ENCODE measurements around the gene ULK4.
"Not testable (repeated sequence)": the region's sequence is repeated elsewhere in the genome, so short reads cannot be mapped to it uniquely, and the experiment has no call there.

ULK4 gene

GRCh38 chr3:41836360-41837134 is 125.4 kb downstream of the ULK4 start:
- Histone ChIP-seq H3K9me3 (ENCODE audit: control insufficient read depth, insufficient read depth, low read length) (peaks cover 8% of the 10 kb centered on the region), H3K9ac (ENCODE audit: low read depth, low read length) (no peak overlapping the region), H3K4me1 (ENCODE audit: control insufficient read depth, insufficient read depth, low read length) (peaks cover 3% of the 10 kb centered on the region; the same call in 1 of the 2 replicates), H3K27ac (ENCODE audit: low read depth, low read length) (no peak overlapping the region), H3K27me3 (ENCODE audit: control insufficient read depth, insufficient read depth, low read length) (no peaks in the 10 kb centered on the region), H3K36me3 (ENCODE audit: control insufficient read depth, insufficient read depth, low read length) (no peaks in the 10 kb centered on the region), H3K4me3 (ENCODE audit: low read depth, low read length) (no peak overlapping the region)

- H3K27me3 ChIP-seq (ENCODE audit: control insufficient read depth, insufficient read depth, low read length) = no peaks in the 10 kb centered on the region
- no peak overlapping the region for H3K9ac ChIP-seq (ENCODE audit: low read depth, low read length)
- H3K36me3 ChIP-seq (ENCODE audit: control insufficient read depth, insufficient read depth, low read length) = no peaks in the 10 kb centered on the region
- no peaks in the 10 kb centered on the region for H3K9me3 ChIP-seq (ENCODE audit: control insufficient read depth, insufficient read depth, low read length)
- H3K4me1 ChIP-seq (ENCODE audit: control insufficient read depth, insufficient read depth, low read length) = peaks cover 3% of the 10 kb centered on the region; the same call in 1 of the 2 replicates
- H3K4me3 ChIP-seq (ENCODE audit: low read depth, low read length) = no peak overlapping the region
- H3K27ac ChIP-seq (ENCODE audit: low read depth, low read length) = no peak overlapping the region
Observed at GRCh38 chr3:41833628-41834027, 128.3 kb downstream of the ULK4 start.

- no peaks in the 10 kb centered on the region for H3K4me1 ChIP-seq (ENCODE audit: control insufficient read depth, insufficient read depth, low read length)
- no peak overlapping the region for H3K4me3 ChIP-seq (ENCODE audit: low read depth, low read length)
- peaks cover 13% of the 10 kb centered on the region for H3K9me3 ChIP-seq (ENCODE audit: control insufficient read depth, insufficient read depth, low read length)
- no peak overlapping the region for H3K9ac ChIP-seq (ENCODE audit: low read depth, low read length)
- H3K27ac ChIP-seq (ENCODE audit: low read depth, low read length) = no peak overlapping the region
- no peaks in the 10 kb centered on the region for H3K27me3 ChIP-seq (ENCODE audit: control insufficient read depth, insufficient read depth, low read length)
- no peaks in the 10 kb centered on the region; the same call in 1 of the 2 replicates for H3K36me3 ChIP-seq (ENCODE audit: control insufficient read depth, insufficient read depth, low read length)
Observed at GRCh38 chr3:41819236-41819635, 142.7 kb downstream of the ULK4 start.

- Histone ChIP-seq H3K9me3 (ENCODE audit: control insufficient read depth, insufficient read depth, low read length) (no peaks in the 10 kb centered on the region), H3K27me3 (ENCODE audit: control insufficient read depth, insufficient read depth, low read length) (no peaks in the 10 kb centered on the region), H3K9ac (ENCODE audit: low read depth, low read length) (no peak overlapping the region), H3K36me3 (ENCODE audit: control insufficient read depth, insufficient read depth, low read length) (no peaks in the 10 kb centered on the region), H3K4me3 (ENCODE audit: low read depth, low read length) (no peak overlapping the region), H3K27ac (ENCODE audit: low read depth, low read length) (no peak overlapping the region), H3K4me1 (ENCODE audit: control insufficient read depth, insufficient read depth, low read length) (0 out of 2 replicates have a peak, but pooled peaks cover 2% of the 10 kb centered on the region)
Observed at GRCh38 chr3:41808618-41809017, 153.3 kb downstream of the ULK4 start.

- Histone ChIP-seq H3K27ac (ENCODE audit: low read depth, low read length) (no peak overlapping the region), H3K27me3 (ENCODE audit: control insufficient read depth, insufficient read depth, low read length) (no peaks in the 10 kb centered on the region), H3K4me1 (ENCODE audit: control insufficient read depth, insufficient read depth, low read length) (0 out of 2 replicates have a peak, but pooled peaks cover 2% of the 10 kb centered on the region), H3K36me3 (ENCODE audit: control insufficient read depth, insufficient read depth, low read length) (no peaks in the 10 kb centered on the region), H3K9me3 (ENCODE audit: control insufficient read depth, insufficient read depth, low read length) (no peaks in the 10 kb centered on the region), H3K4me3 (ENCODE audit: low read depth, low read length) (no peak overlapping the region), H3K9ac (ENCODE audit: low read depth, low read length) (no peak overlapping the region)
Observed at GRCh38 chr3:41808152-41808551, 153.8 kb downstream of the ULK4 start.

- Histone ChIP-seq H3K4me3 (ENCODE audit: low read depth, low read length) (no peak overlapping the region), H3K9me3 (ENCODE audit: control insufficient read depth, insufficient read depth, low read length) (no peaks in the 10 kb centered on the region), H3K27me3 (ENCODE audit: control insufficient read depth, insufficient read depth, low read length) (no peaks in the 10 kb centered on the region), H3K9ac (ENCODE audit: low read depth, low read length) (no peak overlapping the region), H3K4me1 (ENCODE audit: control insufficient read depth, insufficient read depth, low read length) (peaks cover 37% of the 10 kb centered on the region), H3K36me3 (ENCODE audit: control insufficient read depth, insufficient read depth, low read length) (no peaks in the 10 kb centered on the region), H3K27ac (ENCODE audit: low read depth, low read length) (peak overlapping the region; percentile 37)
Observed at GRCh38 chr3:41794748-41795589, 166.9 kb downstream of the ULK4 start.

- Histone ChIP-seq H3K4me1 (ENCODE audit: control insufficient read depth, insufficient read depth, low read length) (peaks cover 37% of the 10 kb centered on the region), H3K9me3 (ENCODE audit: control insufficient read depth, insufficient read depth, low read length) (no peaks in the 10 kb centered on the region), H3K27me3 (ENCODE audit: control insufficient read depth, insufficient read depth, low read length) (no peaks in the 10 kb centered on the region), H3K9ac (ENCODE audit: low read depth, low read length) (no peak overlapping the region), H3K4me3 (ENCODE audit: low read depth, low read length) (no peak overlapping the region), H3K27ac (ENCODE audit: low read depth, low read length) (no peak overlapping the region), H3K36me3 (ENCODE audit: control insufficient read depth, insufficient read depth, low read length) (0 out of 2 replicates have a peak, but pooled peaks cover 2% of the 10 kb centered on the region)
Observed at GRCh38 chr3:41792806-41793205, 169.1 kb downstream of the ULK4 start.

GRCh38 chr3:41769106-41769505 is 192.8 kb downstream of the ULK4 start:
- H3K4me1 ChIP-seq (ENCODE audit: control insufficient read depth, insufficient read depth, low read length) = no peaks in the 10 kb centered on the region
- no peak overlapping the region for H3K27ac ChIP-seq (ENCODE audit: low read depth, low read length)
- no peaks in the 10 kb centered on the region for H3K27me3 ChIP-seq (ENCODE audit: control insufficient read depth, insufficient read depth, low read length)
- H3K4me3 ChIP-seq (ENCODE audit: low read depth, low read length) = no peak overlapping the region
- H3K9me3 ChIP-seq (ENCODE audit: control insufficient read depth, insufficient read depth, low read length) = no peaks in the 10 kb centered on the region
- H3K36me3 ChIP-seq (ENCODE audit: control insufficient read depth, insufficient read depth, low read length) = no peaks in the 10 kb centered on the region
- H3K9ac ChIP-seq (ENCODE audit: low read depth, low read length) = no peak overlapping the region

GRCh38 chr3:41768363-41768762 is 193.5 kb downstream of the ULK4 start:
- Histone ChIP-seq H3K9ac (ENCODE audit: low read depth, low read length) (no peak overlapping the region), H3K27me3 (ENCODE audit: control insufficient read depth, insufficient read depth, low read length) (no peaks in the 10 kb centered on the region), H3K4me1 (ENCODE audit: control insufficient read depth, insufficient read depth, low read length) (no peaks in the 10 kb centered on the region), H3K36me3 (ENCODE audit: control insufficient read depth, insufficient read depth, low read length) (no peaks in the 10 kb centered on the region), H3K4me3 (ENCODE audit: low read depth, low read length) (no peak overlapping the region), H3K27ac (ENCODE audit: low read depth, low read length) (no peak overlapping the region), H3K9me3 (ENCODE audit: control insufficient read depth, insufficient read depth, low read length) (no peaks in the 10 kb centered on the region)

- not testable (repeated sequence) for H3K27me3 ChIP-seq (ENCODE audit: control insufficient read depth, insufficient read depth, low read length); H3K9me3 ChIP-seq (ENCODE audit: control insufficient read depth, insufficient read depth, low read length); H3K9ac ChIP-seq (ENCODE audit: low read depth, low read length); H3K4me1 ChIP-seq (ENCODE audit: control insufficient read depth, insufficient read depth, low read length); H3K4me3 ChIP-seq (ENCODE audit: low read depth, low read length); H3K36me3 ChIP-seq (ENCODE audit: control insufficient read depth, insufficient read depth, low read length); H3K27ac ChIP-seq (ENCODE audit: low read depth, low read length)
Observed at GRCh38 chr3:41762867-41763266, 199.0 kb downstream of the ULK4 start.

GRCh38 chr3:41753651-41754050 is 208.3 kb downstream of the ULK4 start:
- Histone ChIP-seq H3K36me3 (ENCODE audit: control insufficient read depth, insufficient read depth, low read length) (no peaks in the 10 kb centered on the region), H3K4me3 (ENCODE audit: low read depth, low read length) (no peak overlapping the region), H3K27me3 (ENCODE audit: control insufficient read depth, insufficient read depth, low read length) (no peaks in the 10 kb centered on the region), H3K9me3 (ENCODE audit: control insufficient read depth, insufficient read depth, low read length) (no peaks in the 10 kb centered on the region; the same call in 1 of the 2 replicates), H3K9ac (ENCODE audit: low read depth, low read length) (no peak overlapping the region), H3K4me1 (ENCODE audit: control insufficient read depth, insufficient read depth, low read length) (no peaks in the 10 kb centered on the region), H3K27ac (ENCODE audit: low read depth, low read length) (no peak overlapping the region)
